Measurements from ENCODE around the gene CCSAP. TPM values are rescaled to one million over a fixed set of nuclear protein-coding genes. Genes with fewer than 3 reads are reported as not detected.

Gene CCSAP
- total and polyA plus RNA-seq, 2 of the 13 experiments (the other 11 are each of a cell fraction or from before 2014, with no cell fraction given): 3.7 to 9.0 TPM

DNA sequence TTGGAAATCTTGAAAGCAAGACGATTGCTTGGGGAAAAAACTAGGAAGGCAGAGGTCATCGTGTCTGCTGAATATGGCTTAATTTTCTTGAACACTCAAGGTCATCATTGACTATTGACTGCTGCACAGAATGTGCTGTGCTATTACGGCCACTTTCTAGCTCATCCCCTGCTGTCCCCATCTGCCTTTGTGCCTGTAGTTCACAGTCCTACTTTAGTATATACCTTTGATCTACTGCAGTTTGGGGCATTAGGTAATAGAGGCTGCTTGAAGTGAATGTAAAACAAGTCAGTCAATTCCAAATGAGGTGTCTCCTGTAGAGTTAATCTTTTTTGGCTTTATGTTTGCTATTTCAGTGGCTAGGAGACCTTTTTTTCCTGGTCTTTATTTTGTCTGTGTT is 63.6 kb downstream of the CCSAP start (continued):
- TF ChIP-seq, protein P1, sequence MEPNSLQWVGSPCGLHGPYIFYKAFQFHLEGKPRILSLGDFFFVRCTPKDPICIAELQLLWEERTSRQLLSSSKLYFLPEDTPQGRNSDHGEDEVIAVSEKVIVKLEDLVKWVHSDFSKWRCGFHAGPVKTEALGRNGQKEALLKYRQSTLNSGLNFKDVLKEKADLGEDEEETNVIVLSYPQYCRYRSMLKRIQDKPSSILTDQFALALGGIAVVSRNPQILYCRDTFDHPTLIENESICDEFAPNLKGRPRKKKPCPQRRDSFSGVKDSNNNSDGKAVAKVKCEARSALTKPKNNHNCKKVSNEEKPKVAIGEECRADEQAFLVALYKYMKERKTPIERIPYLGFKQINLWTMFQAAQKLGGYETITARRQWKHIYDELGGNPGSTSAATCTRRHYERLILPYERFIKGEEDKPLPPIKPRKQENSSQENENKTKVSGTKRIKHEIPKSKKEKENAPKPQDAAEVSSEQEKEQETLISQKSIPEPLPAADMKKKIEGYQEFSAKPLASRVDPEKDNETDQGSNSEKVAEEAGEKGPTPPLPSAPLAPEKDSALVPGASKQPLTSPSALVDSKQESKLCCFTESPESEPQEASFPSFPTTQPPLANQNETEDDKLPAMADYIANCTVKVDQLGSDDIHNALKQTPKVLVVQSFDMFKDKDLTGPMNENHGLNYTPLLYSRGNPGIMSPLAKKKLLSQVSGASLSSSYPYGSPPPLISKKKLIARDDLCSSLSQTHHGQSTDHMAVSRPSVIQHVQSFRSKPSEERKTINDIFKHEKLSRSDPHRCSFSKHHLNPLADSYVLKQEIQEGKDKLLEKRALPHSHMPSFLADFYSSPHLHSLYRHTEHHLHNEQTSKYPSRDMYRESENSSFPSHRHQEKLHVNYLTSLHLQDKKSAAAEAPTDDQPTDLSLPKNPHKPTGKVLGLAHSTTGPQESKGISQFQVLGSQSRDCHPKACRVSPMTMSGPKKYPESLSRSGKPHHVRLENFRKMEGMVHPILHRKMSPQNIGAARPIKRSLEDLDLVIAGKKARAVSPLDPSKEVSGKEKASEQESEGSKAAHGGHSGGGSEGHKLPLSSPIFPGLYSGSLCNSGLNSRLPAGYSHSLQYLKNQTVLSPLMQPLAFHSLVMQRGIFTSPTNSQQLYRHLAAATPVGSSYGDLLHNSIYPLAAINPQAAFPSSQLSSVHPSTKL (CRISPR knock-in tag; IDR thresholded peaks at IDR 0.05): 0 out of 2 replicates have a peak, but pooled peaks have one; percentile 20
- no peak for TF ChIP-seq SOX6 (IDR thresholded peaks at IDR 0.05)
- peak; percentile 36; the same call in 1 of the 2 replicates for TF ChIP-seq SOX6 (CRISPR knock-in tag; IDR thresholded peaks at IDR 0.05)
- peak; percentile 82; the same call in 1 of the 2 replicates for TF ChIP-seq ZNF292 (CRISPR knock-in tag; IDR thresholded peaks at IDR 0.05; ENCODE audit: borderline replicate concordance, low read depth)
- TF ChIP-seq NCOR1 (IDR thresholded peaks at IDR 0.05; ENCODE audit: borderline replicate concordance, low read length): peak; percentile 60; the same call in 1 of the 2 replicates
- no peak for TF ChIP-seq NCOA2 (CRISPR knock-in tag; IDR thresholded peaks at IDR 0.05)
- TF ChIP-seq CEBPG (CRISPR knock-in tag; IDR thresholded peaks at IDR 0.05): peak; percentile 28; the same call in 1 of the 2 replicates
- TF ChIP-seq, protein P2, sequence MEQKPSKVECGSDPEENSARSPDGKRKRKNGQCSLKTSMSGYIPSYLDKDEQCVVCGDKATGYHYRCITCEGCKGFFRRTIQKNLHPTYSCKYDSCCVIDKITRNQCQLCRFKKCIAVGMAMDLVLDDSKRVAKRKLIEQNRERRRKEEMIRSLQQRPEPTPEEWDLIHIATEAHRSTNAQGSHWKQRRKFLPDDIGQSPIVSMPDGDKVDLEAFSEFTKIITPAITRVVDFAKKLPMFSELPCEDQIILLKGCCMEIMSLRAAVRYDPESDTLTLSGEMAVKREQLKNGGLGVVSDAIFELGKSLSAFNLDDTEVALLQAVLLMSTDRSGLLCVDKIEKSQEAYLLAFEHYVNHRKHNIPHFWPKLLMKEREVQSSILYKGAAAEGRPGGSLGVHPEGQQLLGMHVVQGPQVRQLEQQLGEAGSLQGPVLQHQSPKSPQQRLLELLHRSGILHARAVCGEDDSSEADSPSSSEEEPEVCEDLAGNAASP (CRISPR knock-in tag; IDR thresholded peaks at IDR 0.05; ENCODE audit: borderline replicate concordance): peak; percentile 29; the same call in 1 of the 2 replicates
- TF ChIP-seq, protein P3, sequence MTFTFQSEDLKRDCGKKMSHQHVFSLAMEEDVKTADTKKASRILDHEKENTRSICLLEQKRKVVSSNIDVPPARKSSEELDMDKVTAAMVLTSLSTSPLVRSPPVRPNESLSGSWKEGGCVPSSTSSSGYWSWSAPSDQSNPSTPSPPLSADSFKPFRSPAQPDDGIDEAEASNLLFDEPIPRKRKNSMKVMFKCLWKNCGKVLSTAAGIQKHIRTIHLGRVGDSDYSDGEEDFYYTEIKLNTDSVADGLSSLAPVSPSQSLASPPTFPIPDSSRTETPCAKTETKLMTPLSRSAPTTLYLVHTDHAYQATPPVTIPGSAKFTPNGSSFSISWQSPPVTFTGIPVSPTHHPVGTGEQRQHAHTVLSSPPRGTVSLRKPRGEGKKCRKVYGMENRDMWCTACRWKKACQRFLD (CRISPR knock-in tag; IDR thresholded peaks at IDR 0.05; ENCODE audit: borderline replicate concordance): no peak
- peak; percentile 69 for TF ChIP-seq HNF4A (CRISPR knock-in tag; IDR thresholded peaks at IDR 0.05)
- TF ChIP-seq SALL1 (CRISPR knock-in tag; IDR thresholded peaks at IDR 0.05): peak; percentile 27; the same call in 1 of the 2 replicates
- peak; percentile 30; the same call in 1 of the 2 replicates for TF ChIP-seq PPARG (CRISPR knock-in tag; conservative IDR thresholded peaks at IDR 0.05)
- no peak for TF ChIP-seq REPIN1 (CRISPR knock-in tag; IDR thresholded peaks at IDR 0.05; ENCODE audit: borderline replicate concordance, low read depth)
- no peak for TF ChIP-seq MBD4 (IDR thresholded peaks at IDR 0.05; ENCODE audit: borderline replicate concordance, low read length)
- TF ChIP-seq TARDBP (CRISPR knock-in tag; IDR thresholded peaks at IDR 0.05): 0 out of 2 replicates have a peak, but pooled peaks have one; percentile 33
- peak in 1 of 2 experiments; percentile 36; a peak in 1 of 4 replicates for TF ChIP-seq EP300 (IDR thresholded peaks at IDR 0.05; ENCODE audit: low read depth in 2 of 2, low read length in 2 of 2)
- TF ChIP-seq EP300 (CRISPR knock-in tag; IDR thresholded peaks at IDR 0.05; ENCODE audit: borderline replicate concordance): no peak
- TF ChIP-seq TCF7 (IDR thresholded peaks at IDR 0.05; ENCODE audit: low read depth): peak; percentile 47
- peak; percentile 65; the same call in 1 of the 2 replicates for TF ChIP-seq HNF4G (IDR thresholded peaks at IDR 0.05; ENCODE audit: borderline replicate concordance, low read depth, low read length)
- TF ChIP-seq HNF4G (CRISPR knock-in tag; IDR thresholded peaks at IDR 0.05; ENCODE audit: borderline replicate concordance, low read depth): no peak
- TF ChIP-seq RXRB (CRISPR knock-in tag; IDR thresholded peaks at IDR 0.05; ENCODE audit: borderline replicate concordance): peak; percentile 22; the same call in 1 of the 2 replicates
- peak; percentile 56 for TF ChIP-seq BCL6 (CRISPR knock-in tag; IDR thresholded peaks at IDR 0.05)
- no peak for TF ChIP-seq LCORL (IDR thresholded peaks at IDR 0.05)
- TF ChIP-seq LCORL (CRISPR knock-in tag; IDR thresholded peaks at IDR 0.05): peak; percentile 74
- TF ChIP-seq ZNF616 (CRISPR knock-in tag; IDR thresholded peaks at IDR 0.05; ENCODE audit: low read depth): no peak
- TF ChIP-seq ZBTB42 (CRISPR knock-in tag; IDR thresholded peaks at IDR 0.05): no peak
- peak; percentile 28; the same call in 1 of the 2 replicates for TF ChIP-seq ISL2 (CRISPR knock-in tag; IDR thresholded peaks at IDR 0.05)
- no peak for TF ChIP-seq ONECUT2 (CRISPR knock-in tag; IDR thresholded peaks at IDR 0.05)
